ENCODE data around the gene CARS2. TPM values are rescaled to one million over a fixed set of nuclear protein-coding genes. Genes with fewer than 3 reads are reported as not detected.
A peak's percentile ranks its signal among the peaks of the same experiment; 100 is the strongest.

Gene CARS2
- total RNA-seq, 1 experiment from 2014 or later: 41.9 TPM

- Histone ChIP-seq H3K79me1 (ENCODE audit: insufficient read depth, low read depth, low read length, poor library complexity, severe bottlenecking) (no peaks in the 10 kb centered on the region), H3K18ac (ENCODE audit: insufficient read length, low read depth, low read length) (no peak overlapping the region), H3K9me3 (ENCODE audit: control insufficient read depth, low read depth, low read length) (no peaks in the 10 kb centered on the region), H4K8ac (replicated peaks; ENCODE audit: insufficient read length, low read depth, low read length) (no peak overlapping the region), H2AFZ (ENCODE audit: low read length) (no peak overlapping the region), H2BK5ac (ENCODE audit: insufficient read length, low read length) (no peak overlapping the region), H2BK120ac (ENCODE audit: low read depth, low read length, poor library complexity, severe bottlenecking) (no peak overlapping the region), H4K5ac (ENCODE audit: insufficient read length, low read depth, low read length) (no peak overlapping the region), H2BK12ac (ENCODE audit: insufficient read length, low read depth, low read length) (no peak overlapping the region), H3K9ac (ENCODE audit: extremely low read depth, insufficient read length, low read length) (no peak overlapping the region), H3K4me1 (ENCODE audit: insufficient read depth, low read length) (no peaks in the 10 kb centered on the region), H2BK20ac (ENCODE audit: low read depth, low read length, poor library complexity, severe bottlenecking) (no peak overlapping the region), H3K27ac (ENCODE audit: insufficient read length, low read depth, low read length) (no peak overlapping the region), H3K27me3 (ENCODE audit: insufficient read depth, low read length) (no peaks in the 10 kb centered on the region), H3K79me2 (ENCODE audit: insufficient read depth, low read length) (no peaks in the 10 kb centered on the region), H3K23ac (ENCODE audit: insufficient read length, low read depth, low read length) (no peak overlapping the region), H3K4me2 (ENCODE audit: insufficient read depth, insufficient read length, low read length) (no peak overlapping the region), H3K23me2 (ENCODE audit: insufficient read length, low read depth, low read length, poor library complexity, severe bottlenecking) (no peaks in the 10 kb centered on the region), H4K91ac (ENCODE audit: insufficient read length, low read depth, low read length) (no peak overlapping the region), H3K14ac (ENCODE audit: insufficient read depth, low read length) (no peak overlapping the region; the same call in 1 of the 2 replicates), H3K4ac (ENCODE audit: low read depth, low read length) (no peak overlapping the region), H4K20me1 (ENCODE audit: control insufficient read depth, insufficient read depth, insufficient read length) (peaks cover 2% of the 10 kb centered on the region), H2BK15ac (ENCODE audit: low read depth, low read length) (no peak overlapping the region), H3K56ac (ENCODE audit: insufficient read length, low read depth, low read length) (no peak overlapping the region), H3T11ph (ENCODE audit: low read length) (no peak overlapping the region), H2AK5ac (ENCODE audit: insufficient read length, low read length) (no peak overlapping the region)
- H3K27ac Mint-ChIP-seq: peak overlapping the region in 2 of 3 experiments; percentile 45 to 57; a peak in 2 of 7 replicates
- no peak overlapping the region for H3K4me3 Mint-ChIP-seq
- peaks cover 2 to 25% (median 21%) of the 10 kb centered on the region in 3 experiments; a peak in 6 of 7 replicates for H3K36me3 Mint-ChIP-seq (ENCODE audit: insufficient read depth in 1 of 3, low read depth in 3 of 3)
- WGBS (ENCODE audit: extremely low coverage, insufficient read length, low lambda C conversion rate): no CpG with 5 or more reads among the region's 16 CpGs
- H3K9me3 Mint-ChIP-seq: no peaks in the 10 kb centered on the region; a peak in 1 of 5 replicates
- DNase-seq: no peak
- TF ChIP-seq, protein P1, sequence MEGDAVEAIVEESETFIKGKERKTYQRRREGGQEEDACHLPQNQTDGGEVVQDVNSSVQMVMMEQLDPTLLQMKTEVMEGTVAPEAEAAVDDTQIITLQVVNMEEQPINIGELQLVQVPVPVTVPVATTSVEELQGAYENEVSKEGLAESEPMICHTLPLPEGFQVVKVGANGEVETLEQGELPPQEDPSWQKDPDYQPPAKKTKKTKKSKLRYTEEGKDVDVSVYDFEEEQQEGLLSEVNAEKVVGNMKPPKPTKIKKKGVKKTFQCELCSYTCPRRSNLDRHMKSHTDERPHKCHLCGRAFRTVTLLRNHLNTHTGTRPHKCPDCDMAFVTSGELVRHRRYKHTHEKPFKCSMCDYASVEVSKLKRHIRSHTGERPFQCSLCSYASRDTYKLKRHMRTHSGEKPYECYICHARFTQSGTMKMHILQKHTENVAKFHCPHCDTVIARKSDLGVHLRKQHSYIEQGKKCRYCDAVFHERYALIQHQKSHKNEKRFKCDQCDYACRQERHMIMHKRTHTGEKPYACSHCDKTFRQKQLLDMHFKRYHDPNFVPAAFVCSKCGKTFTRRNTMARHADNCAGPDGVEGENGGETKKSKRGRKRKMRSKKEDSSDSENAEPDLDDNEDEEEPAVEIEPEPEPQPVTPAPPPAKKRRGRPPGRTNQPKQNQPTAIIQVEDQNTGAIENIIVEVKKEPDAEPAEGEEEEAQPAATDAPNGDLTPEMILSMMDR (conservative IDR thresholded peaks at IDR 0.05): no peak
- no peaks in the 10 kb centered on the region for H3K27me3 Mint-ChIP-seq (ENCODE audit: low read depth)
- peaks cover 2 to 8% of the 10 kb centered on the region in 2 experiments for H3K4me1 Mint-ChIP-seq
These were observed 54.1 kb downstream of the CARS2 start for GRCh38 chr13:110651726-110652230.
